Osteoblast (primary cell): ENCODE measurements around the gene UNKL. TPM values are rescaled to one million over a fixed set of nuclear protein-coding genes. Genes with fewer than 3 reads are reported as not detected.

Experiments used
- DNase-seq: peaks from one replicate; pipeline ENCODE4 v3.0.0; 2011; ENCODE audit warnings: low spot score, mixed read lengths; ENCODE audit not compliant: insufficient read length; ENCODE audit errors: missing footprints
- H2AFZ ChIP-seq: 2 replicates; pipeline ENCODE4 v1.6.0; 2011; ENCODE audit warnings: mild to moderate bottlenecking, low read length
- H3K27ac ChIP-seq: 2 replicates; pipeline ENCODE4 v1.5.1; 2011; ENCODE audit warnings: mild to moderate bottlenecking, low read depth, low read length, moderate library complexity
- H3K27me3 ChIP-seq: 2 replicates; pipeline ENCODE4 v1.6.0; 2012; ENCODE audit warnings: mild to moderate bottlenecking, control low read depth, inconsistent platforms, low read length, moderate library complexity; ENCODE audit not compliant: insufficient read depth
- H3K36me3 ChIP-seq: 2 replicates; pipeline ENCODE4 v1.5.1; 2011; ENCODE audit warnings: mild to moderate bottlenecking, low read length, control low read depth, moderate library complexity; ENCODE audit not compliant: insufficient read depth
- H3K4me1 ChIP-seq: 2 replicates; pipeline ENCODE4 v1.5.1; 2011; ENCODE audit warnings: mild to moderate bottlenecking, low read length, control low read depth, moderate library complexity; ENCODE audit not compliant: insufficient read depth
- H3K4me2 ChIP-seq: 2 replicates; pipeline ENCODE4 v1.6.0; 2011; ENCODE audit warnings: mild to moderate bottlenecking, low read length; ENCODE audit not compliant: insufficient read depth
- H3K4me3 ChIP-seq: fragments of 200-600 bp; sonication (generic); 3 replicates; pipeline ENCODE4 v1.5.1; 2012; ENCODE audit warnings: mild to moderate bottlenecking, low read length, inconsistent platforms; ENCODE audit not compliant: insufficient read depth
- H3K79me2 ChIP-seq: 2 replicates; pipeline ENCODE4 v1.6.0; 2012; ENCODE audit warnings: mild to moderate bottlenecking, low read length, control low read depth, inconsistent platforms; ENCODE audit not compliant: insufficient read depth
- H3K9me3 ChIP-seq: 2 replicates; pipeline ENCODE4 v1.5.1; 2011; ENCODE audit warnings: low read depth, low read length, control low read depth
- H4K20me1 ChIP-seq: 2 replicates; pipeline ENCODE4 v1.6.0; 2012; ENCODE audit warnings: mild to moderate bottlenecking, low read length, control low read depth; ENCODE audit not compliant: insufficient read depth
- total RNA-seq: library from RNA; depleted of rRNA; stranded (reverse); fragments of >200 nt; gene quantifications from 2 replicates; pipeline ENCODE4 v1.2.3, GENCODE V29; 2012
- TF ChIP-seq, protein P1 (sequence below): IDR thresholded peaks from 2 replicates; pipeline ENCODE4 v1.5.1; 2011; ENCODE audit warnings: mild to moderate bottlenecking, low read depth, low read length, moderate library complexity; ENCODE audit errors: extremely low read depth

Gene UNKL
- total RNA-seq, 1 donor, result 10.1 TPM

DNA sequence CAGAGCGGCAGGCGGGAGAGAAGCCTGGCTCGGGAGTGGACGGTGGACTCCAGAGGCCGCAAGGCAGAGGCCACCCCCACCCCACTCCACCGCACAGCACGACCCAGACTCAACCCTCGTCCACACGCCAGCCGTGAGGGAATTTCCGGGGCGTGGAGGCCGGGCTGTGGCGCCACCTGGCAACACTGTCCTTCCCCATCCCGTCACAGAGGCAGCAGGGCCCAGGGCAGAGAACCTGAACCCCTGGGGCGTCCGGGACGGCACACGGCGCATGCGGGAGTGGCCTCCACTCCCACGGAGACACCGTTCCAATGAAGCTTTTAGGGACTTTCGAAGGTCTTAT lies 39.2 kb downstream of the UNKL start:
- Histone ChIP-seq H3K4me3 (no peak overlapping the region), H3K4me2 (no peak overlapping the region), H3K27ac (no peak overlapping the region), H3K36me3 (no peaks in the 10 kb centered on the region), H3K9me3 (no peaks in the 10 kb centered on the region), H3K79me2 (no peaks in the 10 kb centered on the region), H3K27me3 (no peaks in the 10 kb centered on the region), H3K4me1 (peaks cover 9% of the 10 kb centered on the region), H4K20me1 (peaks cover 2% of the 10 kb centered on the region), H2AFZ (no peak overlapping the region)
- DNase-seq, result no peak
- TF ChIP-seq, protein P1, sequence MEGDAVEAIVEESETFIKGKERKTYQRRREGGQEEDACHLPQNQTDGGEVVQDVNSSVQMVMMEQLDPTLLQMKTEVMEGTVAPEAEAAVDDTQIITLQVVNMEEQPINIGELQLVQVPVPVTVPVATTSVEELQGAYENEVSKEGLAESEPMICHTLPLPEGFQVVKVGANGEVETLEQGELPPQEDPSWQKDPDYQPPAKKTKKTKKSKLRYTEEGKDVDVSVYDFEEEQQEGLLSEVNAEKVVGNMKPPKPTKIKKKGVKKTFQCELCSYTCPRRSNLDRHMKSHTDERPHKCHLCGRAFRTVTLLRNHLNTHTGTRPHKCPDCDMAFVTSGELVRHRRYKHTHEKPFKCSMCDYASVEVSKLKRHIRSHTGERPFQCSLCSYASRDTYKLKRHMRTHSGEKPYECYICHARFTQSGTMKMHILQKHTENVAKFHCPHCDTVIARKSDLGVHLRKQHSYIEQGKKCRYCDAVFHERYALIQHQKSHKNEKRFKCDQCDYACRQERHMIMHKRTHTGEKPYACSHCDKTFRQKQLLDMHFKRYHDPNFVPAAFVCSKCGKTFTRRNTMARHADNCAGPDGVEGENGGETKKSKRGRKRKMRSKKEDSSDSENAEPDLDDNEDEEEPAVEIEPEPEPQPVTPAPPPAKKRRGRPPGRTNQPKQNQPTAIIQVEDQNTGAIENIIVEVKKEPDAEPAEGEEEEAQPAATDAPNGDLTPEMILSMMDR, result no peak

DNA sequence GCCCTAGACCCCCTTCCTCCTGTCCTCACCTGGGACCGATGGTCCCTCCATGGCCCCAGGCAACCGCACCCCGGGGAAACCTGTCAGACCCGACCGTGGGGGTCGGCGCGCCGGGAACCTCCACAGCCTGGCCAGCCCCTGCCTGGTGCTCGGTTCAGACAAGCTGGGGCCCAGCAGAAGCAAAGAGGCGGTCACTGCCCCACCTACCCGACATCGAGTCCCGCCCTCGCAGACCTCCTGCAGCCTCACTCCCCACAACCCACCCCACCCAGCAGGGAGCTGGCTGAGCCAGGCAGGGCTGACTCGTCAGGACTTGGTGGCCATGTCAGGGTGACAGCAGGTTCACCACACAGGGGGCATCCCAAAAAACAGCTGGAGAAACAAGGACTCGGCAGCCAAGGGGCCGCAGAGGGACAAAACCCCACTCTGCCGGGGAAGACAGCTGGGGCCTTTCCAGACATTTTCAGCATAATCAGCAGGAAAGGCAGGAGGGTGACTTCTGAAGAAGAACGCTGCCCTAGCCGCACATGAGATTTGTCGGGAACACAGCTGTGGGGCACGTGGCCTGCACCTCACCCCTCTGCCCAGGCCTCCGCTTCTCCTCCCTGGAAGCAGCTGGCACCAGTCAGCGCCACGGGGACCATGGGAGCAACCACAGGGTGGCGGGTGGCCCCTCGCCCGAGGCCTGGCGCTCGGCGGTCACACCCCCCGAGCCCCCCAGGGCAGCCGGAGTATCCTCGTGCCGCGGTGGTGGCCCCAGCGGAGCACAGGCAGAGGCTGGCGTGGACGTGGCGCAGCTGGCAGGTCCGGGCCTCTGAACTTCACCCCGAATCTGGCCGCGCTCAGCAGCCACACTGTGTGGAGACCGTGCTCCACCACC lies 39.8 kb downstream of the UNKL start:
- no peak for DNase-seq
- Histone ChIP-seq H3K9me3 (no peaks in the 10 kb centered on the region), H4K20me1 (peaks cover 2% of the 10 kb centered on the region), H3K4me3 (no peak overlapping the region), H3K36me3 (peaks cover 5% of the 10 kb centered on the region), H3K79me2 (no peaks in the 10 kb centered on the region), H2AFZ (no peak overlapping the region), H3K27ac (no peak overlapping the region), H3K27me3 (no peaks in the 10 kb centered on the region), H3K4me1 (peaks cover 9% of the 10 kb centered on the region), H3K4me2 (no peak overlapping the region)
- TF ChIP-seq, protein P1, result no peak

DNA sequence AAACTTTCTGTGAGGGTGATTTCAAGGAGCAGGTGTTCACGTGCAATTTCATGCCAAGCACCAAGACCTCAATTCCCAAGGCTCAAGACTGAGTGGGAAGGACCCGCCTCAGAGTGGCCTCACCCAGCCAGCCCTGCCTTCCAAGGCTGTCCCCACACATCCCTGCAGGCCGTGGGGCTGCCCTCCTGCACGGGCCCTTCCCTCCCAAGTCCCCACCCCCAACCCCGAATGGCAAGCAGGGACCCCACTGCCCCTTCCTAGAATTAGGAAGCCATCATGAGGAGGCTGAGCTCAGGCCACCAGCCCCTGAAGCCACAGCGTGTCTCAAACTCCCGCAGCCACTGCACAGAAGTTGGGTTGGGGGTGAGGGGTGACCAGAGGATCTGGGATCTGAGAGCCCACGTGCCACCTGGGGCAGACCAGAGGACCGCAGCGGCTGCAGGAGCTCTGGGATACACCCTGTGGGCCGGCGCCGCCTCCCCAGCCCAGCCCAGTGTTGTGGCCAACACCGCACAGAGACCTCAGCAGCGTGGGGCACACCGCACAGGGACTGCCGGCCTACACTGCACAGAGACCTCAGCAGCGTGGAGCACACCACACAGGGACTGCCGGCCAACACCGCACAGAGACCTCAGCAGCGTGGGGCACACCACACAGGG lies 42.1 kb downstream of the UNKL start:
- Histone ChIP-seq H3K4me2 (no peak overlapping the region), H3K27ac (no peak overlapping the region), H4K20me1 (no peaks in the 10 kb centered on the region), H3K79me2 (no peaks in the 10 kb centered on the region), H3K9me3 (no peaks in the 10 kb centered on the region), H3K4me1 (no peaks in the 10 kb centered on the region), H3K4me3 (no peak overlapping the region), H3K36me3 (peaks cover 5% of the 10 kb centered on the region), H3K27me3 (no peaks in the 10 kb centered on the region), H2AFZ (no peak overlapping the region)
- DNase-seq, result no peak
- TF ChIP-seq, protein P1, result no peak
